Measurements from ENCODE around the gene ADAP1.
"Not testable (repeated sequence)": the region's sequence is repeated elsewhere in the genome, so short reads cannot be mapped to it uniquely, and the experiment has no call there.

The ADAP1 gene

DNA sequence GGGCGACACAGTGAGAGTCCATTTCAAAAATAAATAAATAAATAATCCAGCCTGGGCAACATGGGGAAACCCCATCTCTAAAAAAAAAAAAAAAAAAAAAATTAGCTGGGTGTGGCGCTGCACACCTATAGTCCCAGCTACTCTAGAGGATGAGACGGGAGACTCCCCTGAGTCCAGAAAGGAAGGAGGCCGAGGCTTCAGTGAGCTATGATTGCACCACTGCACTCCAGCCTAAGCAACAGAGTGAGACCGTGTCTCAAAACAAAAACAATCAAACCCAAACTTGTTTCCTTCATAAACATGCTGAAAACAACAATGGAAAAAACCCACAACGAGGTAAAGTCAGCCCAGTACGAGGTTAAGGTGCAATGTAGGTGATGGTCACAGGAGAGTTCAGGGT, 19.7 kb upstream of the ADAP1 start:
- no peak for DNase-seq

DNA sequence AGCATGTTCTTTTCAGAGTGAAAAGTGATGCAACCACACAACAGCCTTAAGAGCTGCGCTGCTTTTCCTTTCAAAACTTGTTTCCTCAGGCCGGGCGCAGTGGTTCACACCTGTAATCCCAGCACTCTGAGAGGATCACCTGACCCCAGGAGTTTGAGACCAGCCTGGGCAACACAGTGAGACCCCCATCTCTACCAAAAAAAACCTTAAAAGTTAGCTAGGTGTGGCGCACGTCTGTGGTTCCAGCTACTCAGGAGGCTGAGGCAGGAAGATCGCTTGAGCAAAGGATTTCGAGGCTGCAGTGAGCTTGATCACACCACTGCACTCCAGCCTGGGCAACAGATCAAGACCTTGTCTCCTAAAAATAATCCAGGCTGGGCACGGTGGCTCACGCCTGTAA, 18.8 kb upstream of the ADAP1 start:
- no peak for DNase-seq

DNA sequence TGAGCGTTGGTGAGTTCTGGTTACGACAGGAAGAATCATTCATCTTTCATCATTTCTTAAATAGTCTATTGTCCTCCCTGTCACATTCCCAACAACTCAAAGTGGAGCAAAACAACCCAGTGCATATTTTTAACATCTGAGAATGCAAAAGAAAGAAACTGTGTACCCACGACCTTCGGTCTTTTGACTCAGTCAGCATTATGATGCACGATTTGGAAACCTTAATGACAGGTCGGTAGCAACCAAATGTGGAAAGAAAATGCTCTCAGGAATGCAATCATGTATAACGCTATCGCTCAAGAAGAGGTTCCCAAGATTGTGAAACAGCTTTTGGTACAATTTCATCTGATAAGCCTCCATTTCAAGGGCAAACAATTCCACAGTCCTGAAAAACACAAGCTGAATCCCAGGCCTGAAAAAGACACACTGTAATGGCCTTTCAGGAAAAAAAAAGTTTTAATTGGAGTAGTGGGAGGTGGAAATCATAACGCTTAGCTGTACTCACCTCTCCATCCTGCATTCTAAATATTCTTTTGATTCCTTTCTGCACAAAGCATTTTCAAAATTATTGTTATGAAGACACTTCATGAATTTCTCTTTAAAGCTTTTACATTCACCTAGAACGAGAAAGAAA, 18.3 kb upstream of the ADAP1 start:
- DNase-seq, result no peak

DNA sequence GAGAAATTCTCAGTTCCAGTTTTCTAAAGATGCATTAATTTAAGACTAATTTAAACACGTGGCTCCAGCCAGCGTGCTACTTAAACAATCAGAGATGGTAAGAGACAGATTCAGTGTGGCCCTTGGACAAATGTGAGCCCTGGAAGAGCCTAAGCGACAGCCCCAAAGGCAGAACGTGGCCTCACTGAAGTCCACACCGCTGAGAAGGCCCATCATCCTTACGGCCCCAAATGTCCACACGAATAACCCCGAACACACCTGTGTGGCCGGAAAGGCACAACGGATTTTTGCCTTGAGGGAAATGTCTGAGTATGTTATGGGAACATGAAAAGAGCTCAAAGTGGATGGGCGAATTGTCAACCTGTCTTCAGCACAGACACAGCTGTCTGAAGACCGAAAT, 17.6 kb upstream of the ADAP1 start:
- no peak for DNase-seq

DNA sequence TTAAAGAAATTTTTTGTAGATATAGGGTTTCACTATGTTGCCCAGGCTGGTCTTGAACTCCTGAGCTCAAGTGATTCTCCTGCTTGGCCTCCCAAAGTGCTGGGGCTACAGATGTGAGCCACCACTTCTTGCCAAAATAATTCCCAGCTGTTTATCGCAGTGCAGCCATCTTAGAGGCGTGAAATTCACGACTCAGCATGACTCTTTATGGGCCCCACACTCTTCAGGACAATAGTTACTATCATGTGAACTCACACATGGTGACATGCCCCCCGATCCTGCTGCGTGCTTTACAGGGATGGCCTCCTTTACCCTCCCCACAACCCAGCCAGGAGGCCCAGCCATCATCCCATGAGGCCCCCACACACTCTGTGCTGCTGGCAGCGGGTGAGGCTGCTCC, 16.3 kb upstream of the ADAP1 start:
- no peak for DNase-seq

DNA sequence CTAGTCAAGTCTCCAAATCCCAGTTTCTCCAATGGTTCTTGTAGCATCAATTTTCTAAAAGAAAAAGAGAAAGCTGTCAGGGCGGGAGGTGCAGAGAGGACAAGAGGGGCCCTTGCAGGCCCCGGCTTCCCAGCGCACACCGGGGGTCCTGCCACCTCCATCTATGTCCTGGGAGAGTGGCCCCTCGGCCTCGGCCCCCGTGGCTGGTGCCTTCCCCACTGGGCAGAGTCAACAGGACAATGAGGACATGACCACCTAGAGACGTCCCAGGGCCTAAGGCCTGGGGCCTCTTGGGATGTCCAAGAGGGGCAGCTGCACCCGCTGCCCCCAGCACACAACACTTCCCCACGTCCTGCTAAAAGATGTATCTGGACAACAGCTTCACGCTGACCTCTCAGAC, 14.9 kb upstream of the ADAP1 start:
- no peak for DNase-seq

DNA sequence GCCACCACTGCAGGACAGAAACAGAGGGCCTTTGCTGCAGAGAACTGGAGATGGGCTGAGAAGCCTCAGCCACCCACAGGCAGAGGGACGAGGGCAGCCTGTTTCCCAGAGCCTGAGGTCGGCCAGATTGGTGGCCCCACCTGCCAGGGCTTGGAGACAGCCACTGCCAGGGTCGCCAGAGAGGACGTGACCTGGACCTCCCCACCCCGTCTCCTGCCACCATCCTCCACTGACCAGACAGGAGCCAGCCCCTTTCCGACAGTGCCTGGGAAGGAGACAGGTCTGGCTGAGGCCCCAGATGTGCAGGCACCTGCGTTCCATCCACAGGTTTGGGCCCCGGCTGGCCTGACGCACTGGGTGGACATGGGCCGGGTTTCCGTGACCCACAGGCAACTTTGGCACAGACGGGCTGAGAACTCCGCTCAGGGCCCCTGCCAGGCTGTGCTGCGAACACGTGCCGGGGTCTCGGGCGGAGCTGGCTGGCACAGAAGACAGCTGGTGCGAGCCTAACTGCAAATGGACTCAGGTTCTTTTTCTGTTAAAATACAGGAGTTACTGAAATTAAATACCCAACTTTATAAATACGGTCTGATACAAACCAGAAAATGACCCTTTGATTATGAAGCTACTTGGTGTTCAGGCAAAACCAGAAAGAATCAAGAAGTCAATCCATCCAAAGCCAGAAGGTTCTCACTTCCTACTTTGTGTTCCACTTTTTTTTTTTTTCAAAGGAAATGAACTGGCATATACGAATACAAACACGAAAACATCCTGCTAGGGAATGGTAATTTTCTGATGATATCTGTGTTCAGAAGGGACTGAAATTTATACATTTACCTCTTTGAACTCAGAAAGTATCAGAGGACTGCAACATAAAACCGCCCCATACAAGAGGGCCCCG, 14.0 kb upstream of the ADAP1 start:
- DNase-seq, result no peak

DNA sequence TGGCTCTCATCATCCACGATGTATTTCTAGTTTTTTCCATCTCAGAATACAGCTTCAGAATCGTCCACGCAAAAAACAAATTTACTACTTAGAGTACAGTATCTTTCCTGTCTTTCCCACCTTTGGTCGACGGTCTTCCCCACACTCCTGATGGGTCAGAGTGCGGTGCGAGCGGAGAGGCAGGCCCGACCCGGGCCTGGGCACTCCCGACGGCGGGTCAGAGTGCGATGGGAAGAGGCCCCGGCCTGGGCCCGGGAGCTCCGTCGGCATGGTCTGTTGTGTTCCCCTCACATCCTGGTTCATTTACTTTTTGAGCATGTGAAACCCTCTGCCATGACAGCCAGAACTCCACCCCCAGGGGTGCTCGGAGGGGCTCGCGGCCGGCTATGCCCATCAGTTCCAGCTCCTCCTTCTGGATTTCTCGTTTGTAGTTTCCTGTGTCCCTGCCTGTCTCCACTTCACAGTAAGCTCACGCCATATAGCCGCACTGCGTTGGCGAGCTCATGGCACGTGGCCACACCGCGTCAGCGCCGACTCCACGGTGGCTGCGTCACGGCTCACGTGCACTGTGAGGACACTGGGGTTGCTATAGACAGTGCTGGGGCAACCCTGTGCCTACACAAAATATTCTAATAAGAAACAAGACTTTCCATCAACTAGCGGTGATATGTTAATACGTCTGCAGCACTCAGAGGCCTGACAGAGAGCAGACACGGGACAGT, 13.0 kb upstream of the ADAP1 start:
- no peak for DNase-seq

DNA sequence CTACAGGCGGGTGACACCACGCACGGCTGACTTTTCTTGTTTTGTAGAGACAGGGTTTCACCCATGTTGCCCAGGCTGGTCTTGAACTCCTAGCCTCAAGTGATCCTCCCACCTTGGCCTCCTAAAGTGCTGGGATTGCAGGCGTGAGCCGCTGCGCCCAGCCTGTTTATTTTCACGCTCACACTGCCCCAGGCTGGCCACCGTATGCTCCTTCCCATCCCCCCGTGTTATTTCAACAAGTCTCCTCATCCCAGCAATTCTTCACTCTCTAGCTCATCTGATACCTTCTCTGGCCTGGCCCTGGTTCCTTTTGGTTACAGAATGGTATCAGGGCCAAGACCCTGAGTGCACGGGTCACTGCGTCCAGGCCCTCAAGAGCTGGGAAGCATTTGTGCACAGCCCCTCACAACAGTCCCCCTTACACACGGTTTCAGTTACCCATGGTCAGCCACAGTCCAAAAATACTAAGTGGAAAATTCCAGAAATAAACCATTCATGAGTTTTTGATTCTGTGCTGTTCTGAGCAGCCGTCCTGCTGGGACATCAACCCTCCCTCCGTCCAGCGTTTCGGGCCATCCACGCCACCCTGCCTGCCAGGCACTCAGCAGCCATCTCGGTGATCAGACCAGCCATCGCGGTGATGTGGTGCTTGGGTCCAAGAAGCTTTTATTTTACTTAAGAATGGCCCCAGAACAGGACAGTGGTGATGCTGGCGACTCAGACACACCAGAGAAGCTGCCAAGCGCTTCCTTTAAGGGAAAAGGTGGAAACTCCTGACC, 12.0 kb upstream of the ADAP1 start:
- DNase-seq, result no peak

DNA sequence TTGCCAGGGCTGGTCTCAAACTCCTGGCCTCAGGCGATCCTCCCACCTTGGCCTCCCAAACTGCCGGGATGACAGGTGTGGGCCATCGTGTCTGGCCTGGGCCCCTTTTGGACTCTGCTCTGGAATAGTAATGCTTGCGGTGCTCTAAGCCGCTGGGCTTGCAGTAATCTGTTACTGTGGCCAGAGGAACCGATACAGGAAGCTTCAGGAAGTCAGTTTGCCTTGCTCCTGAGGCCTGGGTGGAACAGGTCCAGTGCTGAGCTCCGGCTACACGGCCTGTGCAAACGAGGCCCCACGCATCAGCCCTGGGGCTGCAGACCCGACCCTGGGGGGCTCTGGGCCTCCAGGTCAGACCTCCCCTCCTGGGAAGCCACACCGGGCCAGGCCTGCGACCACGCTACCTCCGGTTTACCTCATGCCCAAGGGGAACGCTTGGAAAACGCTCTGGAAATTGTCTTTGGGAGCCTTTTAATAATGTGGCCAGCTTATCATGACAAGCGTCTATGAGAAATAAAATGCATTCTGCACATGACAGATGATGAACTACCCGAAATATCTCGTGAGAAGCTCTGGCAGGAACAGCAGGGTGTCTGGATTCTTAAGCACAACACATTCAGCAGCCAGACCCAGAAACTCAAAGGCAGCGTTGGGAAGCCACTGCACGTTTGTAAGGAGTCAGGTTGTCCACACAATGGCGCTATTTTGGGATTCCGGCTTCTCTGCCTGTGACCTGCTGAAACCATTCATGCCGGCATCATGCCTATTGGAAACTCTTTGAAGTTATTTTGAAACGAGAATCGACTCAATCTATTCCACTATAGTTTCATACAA, 10.1 kb upstream of the ADAP1 start:
- no peak for DNase-seq

DNA sequence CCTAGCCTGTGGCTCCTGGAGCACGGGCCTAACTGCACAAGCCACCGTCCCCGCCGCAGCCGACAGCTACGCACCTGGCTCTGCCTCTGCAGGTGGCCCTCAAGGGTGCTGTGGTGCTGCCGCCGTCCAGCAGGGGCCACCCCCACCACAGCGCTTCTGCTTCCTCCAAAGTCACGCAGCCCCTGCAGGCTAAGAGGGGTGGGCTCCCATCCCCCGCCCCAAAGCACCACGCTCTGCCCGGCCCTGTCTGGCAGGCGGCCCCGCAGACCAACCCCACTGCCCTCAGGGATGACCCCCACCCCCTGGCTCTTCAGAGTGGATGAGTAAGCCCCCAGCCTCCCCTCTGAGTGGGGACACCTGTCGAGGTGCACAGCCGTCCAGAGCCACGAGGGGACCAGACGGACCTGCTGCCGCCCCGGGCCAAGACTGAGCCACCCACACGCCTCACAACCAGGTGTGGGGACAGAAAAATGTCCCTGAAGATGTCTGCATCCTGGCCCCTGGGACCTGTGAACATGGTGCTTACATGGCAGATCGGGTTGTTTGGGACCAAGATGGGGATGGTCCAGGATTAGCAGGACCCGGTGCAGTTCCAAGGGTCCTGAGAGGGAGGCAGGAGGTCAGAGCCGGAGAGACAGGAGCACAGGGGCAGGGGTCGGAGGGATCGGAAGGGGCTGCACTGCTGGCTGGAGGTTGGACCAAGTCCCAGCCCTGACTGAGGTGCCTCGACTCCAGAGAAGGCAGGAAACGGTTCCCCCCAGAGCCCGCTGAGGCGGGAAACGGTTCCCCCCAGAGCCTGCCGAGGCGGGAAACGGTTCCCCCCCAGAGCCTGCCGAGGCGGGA, 9.0 kb upstream of the ADAP1 start:
- DNase-seq, result peak; percentile 24

DNA sequence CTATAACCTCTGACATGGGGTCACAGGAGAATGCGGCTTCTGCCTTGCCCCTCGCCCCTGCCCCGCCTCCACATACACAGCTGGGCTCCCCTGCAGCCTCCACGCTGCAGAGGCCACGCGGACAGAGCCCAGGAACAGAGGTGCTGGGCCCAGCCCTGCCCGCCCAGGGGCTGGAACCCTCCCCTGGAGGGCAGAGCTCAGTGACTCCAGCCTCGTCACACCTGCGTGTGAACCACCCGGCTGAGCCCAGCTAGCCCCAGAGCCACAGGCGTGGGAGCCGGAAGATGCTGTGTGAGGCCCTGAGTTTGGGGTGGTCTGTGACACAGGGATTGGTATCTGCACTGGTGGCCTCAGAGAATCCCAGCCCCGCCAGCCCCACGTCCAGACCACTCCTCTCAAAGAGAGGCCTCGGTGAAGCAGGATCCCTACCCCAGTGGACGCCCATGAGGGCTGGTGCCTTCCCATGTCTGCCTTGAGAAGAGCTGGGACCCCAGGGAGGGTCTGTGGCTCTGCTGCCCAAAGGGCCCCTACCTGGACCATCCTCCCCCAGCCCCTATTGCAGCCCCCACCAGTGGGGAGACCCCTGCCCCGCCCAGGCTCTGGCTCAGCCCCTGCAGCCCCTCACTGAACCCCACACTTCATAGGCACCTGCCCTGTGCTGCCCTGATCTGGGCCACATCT, 8.1 kb upstream of the ADAP1 start:
- no peak for DNase-seq

DNA sequence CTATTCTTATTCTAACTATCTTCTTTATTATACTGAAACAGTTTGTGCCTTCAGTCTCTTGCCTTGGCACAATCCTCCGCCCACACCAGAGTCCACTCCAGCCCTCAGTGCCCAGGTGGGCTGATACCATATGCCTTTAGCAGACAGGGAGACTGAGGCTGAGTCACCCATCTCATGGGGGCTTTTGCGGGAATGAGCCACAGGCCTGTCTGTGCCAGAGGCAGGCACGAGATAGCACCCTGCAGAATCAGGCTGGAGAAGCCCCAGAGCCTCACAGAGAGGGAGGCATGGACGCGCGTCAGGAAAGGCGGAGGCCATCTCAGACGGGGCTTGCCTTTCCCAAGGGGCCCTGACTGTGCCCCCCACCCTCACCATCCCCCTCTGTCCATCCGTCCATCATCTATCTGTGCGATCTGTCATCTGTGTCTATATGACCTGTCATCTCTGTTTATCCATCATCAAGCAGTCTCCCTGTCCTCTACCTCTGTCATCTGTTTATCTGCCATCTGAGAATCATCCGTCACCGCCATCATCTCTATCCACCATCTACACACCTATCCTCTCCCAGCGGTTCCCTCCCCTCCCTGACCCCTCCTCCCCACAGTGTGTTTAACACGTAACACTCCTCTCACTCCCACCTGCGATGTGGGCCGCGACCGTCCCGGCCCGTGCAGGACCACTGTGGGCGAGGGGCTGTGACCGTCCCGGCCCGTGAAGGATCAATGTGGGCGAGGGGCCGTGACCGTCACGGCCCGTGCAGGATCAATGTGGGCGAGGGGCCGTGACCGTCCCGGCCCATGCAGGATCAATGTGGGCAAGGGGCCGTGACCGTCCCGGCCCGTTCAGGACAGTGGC, 7.3 kb upstream of the ADAP1 start:
- DNase-seq, result no peak

DNA sequence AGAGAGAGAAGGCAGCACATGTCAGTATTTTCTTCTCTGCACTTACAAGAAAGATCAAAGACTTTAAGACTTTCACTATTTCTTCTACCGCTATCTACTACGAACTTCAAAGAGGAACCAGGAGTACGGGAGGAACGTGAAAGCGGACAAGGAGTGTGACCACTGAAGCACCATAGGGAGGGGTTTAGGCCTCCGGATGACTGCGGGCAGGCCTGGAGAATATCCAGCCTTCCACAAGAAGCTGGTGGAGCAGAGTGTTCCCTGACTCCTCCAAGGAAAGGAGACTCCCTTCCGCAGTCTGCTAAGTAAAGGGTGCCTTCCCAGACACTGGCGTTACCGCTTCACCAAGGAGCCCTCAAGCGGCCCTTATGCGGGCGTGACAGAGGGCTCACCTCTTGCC, 6.5 kb upstream of the ADAP1 start:
- not testable (repeated sequence) for DNase-seq

DNA sequence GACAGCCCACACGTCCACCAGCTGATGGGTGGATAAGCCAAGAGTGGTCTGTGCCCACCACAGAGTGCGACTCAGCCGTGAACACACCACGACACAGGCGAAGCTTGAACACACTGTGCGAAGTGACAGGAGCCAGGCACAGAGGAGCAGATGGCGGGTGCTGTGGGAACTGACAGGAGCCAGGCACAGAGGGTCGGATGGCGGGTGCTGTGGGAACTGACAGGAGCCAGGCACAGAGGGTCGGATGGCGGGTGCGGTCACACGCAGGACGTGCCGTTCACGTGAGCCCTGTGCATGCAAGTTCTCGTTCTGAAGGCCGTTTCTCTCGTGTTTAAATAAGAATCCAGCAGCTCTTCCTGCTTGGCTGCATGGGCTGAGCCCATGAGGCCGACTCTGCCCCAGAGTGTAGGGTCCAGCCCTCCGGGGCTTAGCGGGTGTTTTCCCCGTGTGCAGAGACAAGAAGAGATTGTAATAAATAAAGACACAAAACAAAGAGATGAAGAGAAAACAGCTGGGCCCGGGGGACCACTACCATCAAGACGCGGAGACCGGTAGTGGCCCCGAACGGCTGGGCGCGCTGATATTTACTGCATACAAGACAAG, 5.9 kb upstream of the ADAP1 start:
- no peak for DNase-seq

DNA sequence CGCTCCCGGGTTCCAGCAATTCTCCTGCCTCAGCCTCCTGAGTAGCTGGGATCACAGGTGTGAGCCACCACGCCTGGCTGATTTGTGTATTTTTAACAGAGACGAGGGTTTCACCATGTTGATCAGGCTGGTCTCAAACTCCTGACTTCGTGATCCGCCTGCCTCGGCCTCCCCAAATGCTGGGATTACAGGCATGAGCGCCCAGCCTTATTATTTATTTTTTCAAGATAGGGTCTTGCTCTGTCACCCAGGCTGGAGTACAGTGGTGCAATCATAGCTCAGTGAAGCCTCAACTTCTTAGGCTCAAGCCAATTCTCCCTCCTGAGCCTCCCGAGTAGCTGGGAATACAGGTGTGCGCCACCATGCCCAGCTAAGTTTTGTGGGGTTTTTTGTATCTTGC, 5.3 kb upstream of the ADAP1 start:
- DNase-seq, result not testable (repeated sequence)

DNA sequence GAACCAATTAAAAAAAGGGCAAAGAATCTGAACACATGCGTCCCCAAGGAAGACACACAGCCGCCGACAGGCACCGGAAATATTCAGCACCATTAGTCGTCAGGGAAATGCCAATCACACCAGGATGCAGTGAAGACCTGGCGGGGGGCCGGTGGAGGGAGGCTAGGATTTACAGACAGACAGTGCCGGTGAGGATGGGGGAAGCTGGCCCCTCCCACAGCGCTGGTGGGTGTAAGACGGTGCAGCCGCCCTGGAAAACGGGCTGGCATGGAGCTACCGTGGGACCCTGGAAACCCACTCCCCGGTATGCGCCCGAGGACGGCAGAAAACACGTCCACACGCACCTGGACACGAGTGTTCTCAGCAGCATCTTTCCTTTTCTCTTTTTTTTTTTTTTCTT, 4.8 kb upstream of the ADAP1 start:
- no peak for DNase-seq

DNA sequence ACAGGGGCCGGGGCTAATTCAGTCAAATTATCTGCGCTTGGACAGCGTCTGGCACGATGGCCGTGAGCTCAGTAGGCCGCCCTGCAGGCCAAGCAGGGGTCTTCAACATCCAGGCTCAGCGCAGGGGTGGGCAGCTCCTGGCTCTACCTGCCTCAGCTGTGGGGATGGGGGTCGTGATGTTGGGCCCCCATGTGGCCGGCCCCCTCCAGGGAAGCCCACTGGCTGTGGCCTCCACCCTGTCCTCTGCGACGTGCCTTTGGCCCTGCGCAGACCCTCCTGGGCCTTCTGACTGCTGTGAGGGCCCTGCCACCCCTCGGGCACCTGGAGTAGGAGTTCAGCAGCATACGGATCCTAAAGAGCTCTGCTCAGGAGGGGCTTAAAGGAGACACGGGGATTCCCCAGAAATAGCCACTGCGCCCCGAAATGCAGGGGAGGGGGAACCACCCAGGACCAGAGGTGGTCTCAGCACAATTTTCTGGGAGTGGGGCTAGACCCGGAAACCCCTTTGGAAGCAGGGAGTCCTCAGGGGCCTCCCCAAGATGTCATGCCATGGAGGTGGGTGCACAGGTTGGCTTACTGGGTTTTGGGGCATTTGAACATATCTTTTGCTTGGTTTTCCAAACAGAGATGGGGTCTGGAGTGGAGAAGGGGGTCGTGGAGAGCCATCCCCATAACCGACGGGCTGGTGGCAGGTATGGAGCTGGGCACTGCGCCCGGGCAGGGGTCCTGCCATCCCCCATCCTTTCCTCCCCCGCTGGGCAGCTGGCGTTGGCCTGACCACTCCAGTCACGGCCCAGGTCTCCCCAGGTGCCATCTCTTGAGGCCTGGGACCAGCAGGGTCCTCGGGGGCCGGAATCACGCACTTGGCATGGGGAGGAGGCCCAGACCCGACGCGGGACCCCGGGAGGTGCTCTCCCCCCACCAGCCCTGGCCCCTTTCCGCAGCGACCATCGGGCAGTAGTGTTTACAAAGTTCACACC, 4.0 kb upstream of the ADAP1 start:
- DNase-seq, result no peak
